ENCODE data around the gene PARD3.
"Not testable (repeated sequence)": the region's sequence is repeated elsewhere in the genome, so short reads cannot be mapped to it uniquely, and the experiment has no call there.

The PARD3 gene

DNA sequence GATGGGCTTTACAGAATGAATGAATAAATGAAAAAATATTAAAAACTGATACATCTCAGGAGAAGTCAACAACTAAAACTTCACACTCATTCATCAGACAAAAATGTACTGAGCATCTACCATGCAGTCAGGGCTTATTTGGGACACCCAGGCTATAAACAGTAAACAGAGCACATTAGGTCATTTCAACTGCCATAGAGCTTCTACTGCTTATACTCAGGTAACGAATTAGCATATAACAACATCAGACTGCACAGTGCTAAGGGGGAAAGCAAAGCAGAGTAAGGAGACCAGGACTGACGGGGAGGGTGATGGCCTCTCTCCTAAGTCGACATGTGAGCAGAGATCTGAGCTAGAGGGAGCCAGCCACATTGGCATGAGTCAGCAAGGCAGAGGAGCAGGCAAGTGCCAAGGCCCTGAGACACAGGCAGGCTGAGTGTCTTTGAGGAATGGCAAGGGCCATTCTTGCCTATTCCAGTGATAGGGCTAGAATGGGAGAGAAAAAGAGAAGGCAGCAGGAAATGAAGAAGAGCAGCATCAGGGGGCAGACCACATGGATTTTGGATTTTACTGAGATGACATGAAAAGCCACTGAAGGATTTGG, 528.9 kb downstream of the PARD3 start:
- no peak for DNase-seq (ENCODE audit: low read depth in 2 of 2, low spot score in 1 of 2)

GRCh38 chr10:34281661-34282582, 533.2 kb downstream of the PARD3 start:
- DNase-seq (ENCODE audit: low read depth in 2 of 2, low spot score in 1 of 2) = no peak

DNA sequence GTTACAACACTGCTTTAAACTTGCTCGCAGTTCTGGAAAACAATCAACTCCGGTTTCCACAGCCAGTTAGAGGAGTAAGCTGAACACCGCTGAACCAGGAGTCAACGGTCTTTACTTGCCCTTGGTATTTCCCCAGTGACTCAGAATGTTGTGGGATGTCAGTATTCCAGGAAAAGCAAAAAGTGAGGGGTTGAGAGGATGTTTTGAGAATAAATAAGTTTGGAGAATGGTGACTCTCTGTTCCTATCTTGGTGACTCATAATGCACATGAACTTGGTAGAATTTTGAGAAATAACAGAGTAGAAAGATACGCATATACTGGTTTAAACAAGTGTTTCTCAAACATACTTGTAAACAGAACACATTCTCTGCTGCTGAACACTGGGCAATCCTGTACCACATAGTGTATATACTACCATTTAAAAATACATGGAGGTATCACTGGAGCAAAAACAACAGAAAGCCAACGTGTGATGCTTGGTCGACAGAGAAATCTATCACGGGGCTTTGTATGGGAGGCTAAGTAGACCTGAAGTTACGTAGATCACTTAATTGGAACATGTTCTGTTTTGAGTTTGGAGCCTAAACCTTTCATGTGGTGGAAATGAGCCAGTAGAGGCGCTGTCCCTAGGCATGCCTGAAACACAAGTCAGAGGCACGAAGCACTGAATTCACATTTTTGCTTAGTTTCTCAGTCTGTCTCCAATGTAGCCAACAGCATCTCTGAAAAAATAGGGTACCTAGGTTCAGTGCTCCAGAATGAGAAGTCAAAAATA, 534.3 kb downstream of the PARD3 start:
- no peak for DNase-seq (ENCODE audit: low read depth in 2 of 2, low spot score in 1 of 2)

GRCh38 chr10:34275626-34276130, 539.4 kb downstream of the PARD3 start:
- no peak for DNase-seq (ENCODE audit: low read depth in 2 of 2, low spot score in 1 of 2)

DNA sequence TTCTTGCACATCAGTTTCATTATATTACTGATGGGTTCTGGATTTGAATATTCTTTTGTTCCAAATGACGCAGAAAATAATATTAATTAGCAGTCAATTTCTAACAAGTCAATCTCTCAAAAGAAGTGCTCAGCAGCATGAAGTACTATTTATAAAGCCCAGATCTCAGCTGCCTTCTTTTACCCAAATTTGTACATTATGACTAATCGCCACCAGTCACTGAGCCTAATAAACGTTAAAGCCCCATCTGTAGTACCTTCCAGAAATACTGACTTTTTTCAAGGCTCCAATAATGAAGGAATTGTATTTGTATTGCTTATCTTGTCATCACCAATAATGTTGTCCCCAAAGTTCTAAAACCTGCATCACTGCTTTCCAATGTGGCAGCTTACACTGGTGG, 540.2 kb downstream of the PARD3 start:
- DNase-seq (ENCODE audit: low read depth in 2 of 2, low spot score in 1 of 2) = no peak

DNA sequence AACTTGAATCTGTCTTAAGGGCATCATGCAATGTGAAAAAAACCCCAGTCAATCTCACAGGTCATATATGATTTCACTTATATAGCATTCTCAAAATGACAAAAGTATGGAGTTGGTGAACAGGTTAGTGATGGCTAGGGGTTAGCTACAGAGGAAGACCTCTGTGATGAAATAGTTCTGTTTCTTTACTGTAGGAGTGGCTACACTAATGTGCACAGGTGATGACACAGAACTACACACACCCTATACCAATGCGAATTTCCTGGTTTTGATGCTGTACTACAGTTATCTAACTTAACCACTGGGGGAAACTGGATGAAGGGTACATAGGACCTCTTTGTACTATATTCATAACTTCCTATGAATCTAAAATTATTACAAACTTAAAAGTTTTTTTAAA, 541.8 kb downstream of the PARD3 start:
- no peak for DNase-seq (ENCODE audit: low read depth in 2 of 2, low spot score in 1 of 2)

DNA sequence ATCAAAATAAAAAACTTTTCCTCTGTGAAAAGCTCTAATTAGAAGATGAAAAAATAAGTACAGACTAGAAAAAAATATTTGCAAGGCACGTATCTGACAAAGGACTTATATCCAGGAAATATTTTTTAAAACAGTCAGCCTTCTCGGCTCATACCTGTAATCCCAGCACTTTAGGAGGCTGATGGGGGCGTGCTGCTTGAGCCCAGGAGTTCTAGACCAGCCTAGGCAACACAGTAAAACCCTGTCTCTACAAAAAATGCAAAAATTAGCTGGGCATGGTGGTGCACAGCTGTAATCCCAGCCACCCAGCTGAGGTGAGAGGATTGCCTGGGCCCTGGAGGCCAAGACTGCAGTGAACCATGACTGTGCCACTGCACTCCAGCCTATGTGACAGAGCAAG, 542.8 kb downstream of the PARD3 start:
- no peak for DNase-seq (ENCODE audit: low read depth in 2 of 2, low spot score in 1 of 2)

DNA sequence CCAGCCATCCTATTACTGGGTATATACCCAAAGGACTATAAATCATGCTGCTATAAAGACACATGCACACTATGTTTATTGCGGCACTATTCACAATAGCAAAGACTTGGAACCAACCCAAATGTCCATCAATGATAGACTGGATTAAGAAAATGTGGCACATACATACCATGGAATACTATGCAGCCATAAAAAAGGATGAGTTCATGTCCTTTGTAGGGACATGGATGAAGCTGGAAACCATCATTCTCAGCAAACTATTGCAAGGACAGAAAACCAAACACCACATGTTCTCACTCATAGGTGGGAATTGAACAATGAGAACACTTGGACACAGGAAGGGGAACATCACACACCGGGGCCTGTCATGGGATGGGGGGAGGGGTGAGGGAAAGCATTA, 546.7 kb downstream of the PARD3 start:
- not testable (repeated sequence) for DNase-seq (ENCODE audit: low read depth in 2 of 2, low spot score in 1 of 2)

DNA sequence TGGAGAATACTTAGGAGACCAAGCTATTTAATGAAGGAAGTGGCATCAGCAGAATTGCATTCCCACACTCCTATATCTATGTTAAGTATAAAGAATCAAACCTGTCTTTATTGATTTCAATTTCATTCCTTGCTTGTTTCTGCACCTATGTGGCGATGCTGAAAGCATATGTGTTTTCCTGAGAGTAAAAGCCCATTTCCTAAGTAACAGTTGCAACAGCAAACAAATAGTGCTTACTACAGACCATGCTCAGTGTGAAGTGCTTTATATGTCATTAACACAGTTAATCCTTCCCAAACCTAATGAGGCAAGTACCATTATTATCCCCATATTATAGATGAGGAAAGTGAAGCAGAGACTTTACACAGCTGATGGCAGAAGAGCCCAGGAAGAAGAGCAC, 552.1 kb downstream of the PARD3 start:
- DNase-seq (ENCODE audit: low read depth in 2 of 2, low spot score in 1 of 2) = no peak

GRCh38 chr10:34260904-34261303, 554.2 kb downstream of the PARD3 start:
- no peak for DNase-seq (ENCODE audit: low read depth in 2 of 2, low spot score in 1 of 2)

- no peak for DNase-seq (ENCODE audit: low read depth in 2 of 2, low spot score in 1 of 2)
Measured at GRCh38 chr10:34256216-34256615, 558.9 kb downstream of the PARD3 start.

GRCh38 chr10:34255035-34255434, 560.1 kb downstream of the PARD3 start:
- DNase-seq (ENCODE audit: low read depth in 2 of 2, low spot score in 1 of 2) = no peak

DNA sequence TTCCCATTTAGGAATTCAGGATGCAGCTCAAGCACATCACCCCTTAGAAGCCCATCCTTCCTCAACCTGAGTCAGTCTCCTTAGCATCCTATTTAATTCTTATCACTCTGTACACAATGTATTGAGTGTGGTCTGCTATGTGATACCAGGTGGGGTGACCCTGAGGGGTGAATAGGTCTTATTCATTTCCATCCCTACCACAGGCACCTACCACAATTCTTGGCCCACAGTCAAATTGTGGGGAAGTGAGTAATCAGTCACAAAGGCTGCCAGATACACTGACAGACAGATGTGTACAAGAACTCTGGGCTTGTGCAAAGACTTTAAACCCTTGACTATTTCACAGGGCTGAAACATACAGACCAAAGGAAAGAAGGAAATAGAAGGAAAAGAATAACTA, 560.5 kb downstream of the PARD3 start:
- no peak for DNase-seq (ENCODE audit: low read depth in 2 of 2, low spot score in 1 of 2)

GRCh38 chr10:34252111-34252510, 563.0 kb downstream of the PARD3 start:
- DNase-seq (ENCODE audit: low read depth in 2 of 2, low spot score in 1 of 2) = no peak

- no peak for DNase-seq (ENCODE audit: low read depth in 2 of 2, low spot score in 1 of 2)
Measured at GRCh38 chr10:34251177-34251576, 563.9 kb downstream of the PARD3 start.

- DNase-seq (ENCODE audit: low read depth in 2 of 2, low spot score in 1 of 2) = no peak
Measured at GRCh38 chr10:34250722-34251121, 564.4 kb downstream of the PARD3 start.

GRCh38 chr10:34249634-34250033, 565.5 kb downstream of the PARD3 start:
- DNase-seq (ENCODE audit: low read depth in 2 of 2, low spot score in 1 of 2) = no peak

DNA sequence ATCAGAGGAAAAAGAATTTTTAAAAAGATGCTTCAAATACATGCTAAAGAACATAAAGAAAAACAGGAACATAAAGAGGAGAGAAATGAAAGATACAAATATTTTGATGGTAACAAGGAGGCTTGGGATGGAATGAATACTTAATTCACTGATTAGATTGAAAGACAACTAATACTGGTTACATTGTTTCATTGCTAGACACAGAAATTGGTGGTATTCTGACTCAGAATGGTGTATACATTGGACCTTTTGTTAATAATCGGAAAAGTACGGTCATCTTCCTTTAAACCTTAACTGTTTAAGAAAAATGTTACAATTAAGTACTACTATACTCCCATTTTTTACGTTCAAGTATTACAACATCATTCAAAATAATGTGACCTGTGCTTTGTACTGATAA, 567.5 kb downstream of the PARD3 start:
- no peak for DNase-seq (ENCODE audit: low read depth in 2 of 2, low spot score in 1 of 2)

DNA sequence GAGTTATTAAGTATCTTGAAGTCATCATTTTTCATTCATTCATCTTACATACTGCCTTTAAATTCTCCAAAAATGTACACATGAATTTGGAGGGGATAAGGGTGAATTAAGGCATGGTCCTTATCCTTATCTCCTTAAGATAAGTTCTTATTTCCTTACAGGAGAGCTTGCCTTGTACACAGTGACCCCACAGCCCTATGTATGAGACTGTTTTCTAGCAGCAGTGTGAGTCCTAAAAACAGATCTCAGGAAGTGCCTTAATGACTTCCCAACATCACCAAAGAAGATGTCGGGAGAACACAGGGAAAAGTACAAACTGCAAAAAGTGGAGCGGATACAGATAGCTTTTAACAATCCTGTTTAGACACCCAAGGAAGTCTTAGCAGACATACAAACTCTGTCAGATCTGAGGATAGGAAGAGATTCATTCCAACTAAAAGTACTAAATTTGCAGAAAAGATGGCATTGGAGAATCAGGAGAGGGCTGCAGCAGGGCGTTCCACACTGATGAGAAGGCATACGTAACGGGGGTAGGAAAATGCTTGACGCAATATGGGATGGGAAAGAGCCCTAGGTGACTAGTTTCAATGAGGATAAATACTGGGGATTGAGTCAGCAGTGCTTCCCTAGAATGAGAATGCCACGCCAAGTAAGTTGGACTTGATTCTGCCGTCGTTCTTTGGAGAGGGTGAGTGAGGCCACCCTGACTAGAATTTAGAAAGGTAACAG, 570.2 kb downstream of the PARD3 start:
- no peak for DNase-seq (ENCODE audit: low read depth in 2 of 2, low spot score in 1 of 2)

DNA sequence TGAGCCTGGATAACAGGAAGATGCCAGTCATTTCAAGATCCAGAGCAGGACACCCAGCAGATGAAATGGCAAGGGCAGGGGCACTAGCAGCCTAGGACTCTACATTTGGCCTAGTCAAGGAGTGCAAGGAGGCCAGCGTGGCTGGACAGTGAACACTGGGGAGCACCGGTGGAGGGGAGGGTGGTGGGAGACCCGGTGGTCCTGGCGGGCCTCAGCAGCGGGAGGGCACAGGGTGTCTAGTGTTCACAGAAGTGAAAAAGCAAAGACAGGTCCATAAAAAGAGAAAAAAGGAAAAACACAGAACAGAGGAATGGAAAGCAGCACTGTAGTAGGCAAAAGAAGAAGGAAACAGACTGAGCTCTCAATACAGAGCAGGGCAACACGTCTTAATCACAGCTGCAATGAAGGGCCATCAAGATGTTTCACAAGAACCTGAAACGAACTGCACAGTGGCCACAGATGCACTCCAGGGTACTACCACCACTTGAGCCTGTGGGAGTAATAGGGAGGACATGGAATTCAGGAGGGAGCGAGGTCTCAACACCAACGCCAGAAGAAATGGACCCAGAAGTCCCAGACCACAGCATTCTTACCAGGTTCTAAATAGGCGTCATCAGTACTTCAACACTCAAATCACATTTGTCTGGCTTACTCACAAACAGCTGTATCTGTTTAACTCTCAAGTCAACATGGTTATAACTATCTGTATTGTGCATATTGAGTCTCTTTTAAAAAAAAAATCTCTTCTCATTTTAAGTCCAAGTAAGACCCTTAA, 573.7 kb downstream of the PARD3 start:
- DNase-seq (ENCODE audit: low read depth in 2 of 2, low spot score in 1 of 2) = no peak

Data from stimulated activated CD8-positive, alpha-beta memory T cell treated with anti-CD3 and anti-CD28 coated beads, Interleukin-4, amount 100 ng/mL, for 1 hour (primary cell).